Gastroesophageal sphincter (tissue), 4 donors: ENCODE measurements around the gene YWHAB. TPM values are rescaled to one million over a fixed set of nuclear protein-coding genes. Genes with fewer than 3 reads are reported as not detected.
"Not testable (repeated sequence)": the region's sequence is repeated elsewhere in the genome, so short reads cannot be mapped to it uniquely, and the experiment has no call there.

Source experiments
- ATAC-seq: fragments of 150-250 bp; one replicate; pipeline ENCODE4 v1.9.1; 2016; ENCODE audit warnings: mild to moderate bottlenecking, moderate library complexity
- H3K27ac ChIP-seq, 4 donors: fragments of 200-600 bp; sonication (generic) in 3 of 4; 1 replicate in 3 of 4; 2 replicates in 1 of 4; pipeline ENCODE4 v1.5.1; 2016 to 2019
- H3K27me3 ChIP-seq: fragments of 200-600 bp; sonication (generic); one replicate; pipeline ENCODE4 v1.5.1; 2019
- H3K36me3 ChIP-seq, 2 donors: fragments of 200-600 bp; sonication (generic); one replicate each; pipeline ENCODE4 v1.5.1; 2019; ENCODE audit warnings: control low read depth in 1 of 2
- H3K4me1 ChIP-seq, 3 donors: fragments of 200-600 bp; sonication (generic); 1 replicate in 2 of 3; 2 replicates in 1 of 3; pipeline ENCODE4 v1.5.1; 2016 to 2019; ENCODE audit warnings: control low read depth in 2 of 3
- H3K4me3 ChIP-seq, 2 donors: fragments of 200-600 bp; sonication (generic); one replicate each; pipeline ENCODE4 v1.5.1; 2019; ENCODE audit warnings: mild to moderate bottlenecking in 1 of 2, moderate library complexity in 1 of 2
- H3K9me3 ChIP-seq, 3 donors: fragments of 200-600 bp; sonication (generic); one replicate each; pipeline ENCODE4 v1.5.1; 2017 to 2019; ENCODE audit warnings: control low read depth in 2 of 3
- CTCF ChIP-seq, 4 experiments: fragments of 200-600 bp in 2 of 4; fragments of 450-650 bp in 2 of 4; sonication (generic) in 1 of 4; IDR thresholded peaks; one replicate each; pipeline ENCODE4 v1.5.1; 2017 to 2019; ENCODE audit warnings: antibody characterized with exemption in 4 of 4, mild to moderate bottlenecking in 2 of 4, moderate library complexity in 2 of 4
- EP300 ChIP-seq: sonication (generic); formaldehyde crosslinking; IDR thresholded peaks from one replicate; pipeline ENCODE4 v1.6.1; 2017; ENCODE audit warnings: antibody characterized with exemption, mild to moderate bottlenecking
- POLR2A ChIP-seq, 2 donors: fragments of 450-650 bp; IDR thresholded peaks; one replicate each; pipeline ENCODE4 v1.6.1; 2017; ENCODE audit warnings: antibody characterized with exemption in 2 of 2, mild to moderate bottlenecking in 2 of 2, moderate library complexity in 1 of 2
- POLR2AphosphoS5 ChIP-seq: sonication (generic); formaldehyde crosslinking; IDR thresholded peaks from one replicate; pipeline ENCODE4 v1.6.1; 2017; ENCODE audit warnings: antibody characterized with exemption
- WGBS, 2 donors: methylation state at CpG; one replicate each; pipeline ENCODE4 v1.1.5; 2018; ENCODE audit warnings: low coverage in 1 of 2; 5-methylcytosine and 5-hydroxymethylcytosine counted together
- total RNA-seq, 4 donors: library from RNA; depleted of rRNA; stranded (reverse); fragments of >200 nt; gene quantifications; one replicate each; pipeline ENCODE4 v1.1.0, GENCODE V29; 2016

Gene YWHAB
- total RNA-seq, 4 donors from 2014 or later, result 127 to 143 (median 135) TPM

GRCh38 chr20:44858606-44859360, 26.7 kb upstream of the YWHAB start:
- Histone ChIP-seq H3K36me3 (no peaks in the 10 kb centered on the region), H3K9me3 (no peaks in the 10 kb centered on the region), H3K4me1 (peaks cover 12 to 76% (median 19%) of the 10 kb centered on the region in 3 donors), H3K4me3 (no peak overlapping the region), H3K27me3 (no peaks in the 10 kb centered on the region), H3K27ac (peak overlapping the region in 2 of 4 donors; percentile 7 to 81)
- ATAC-seq, result no peak
- TF ChIP-seq EP300, result no peak
- no peak for TF ChIP-seq CTCF (IDR thresholded peaks at IDR 0.05)
- TF ChIP-seq POLR2AphosphoS5, result no peak
- TF ChIP-seq POLR2A (IDR thresholded peaks at IDR 0.05), result no peak

GRCh38 chr20:44861531-44862006, 23.9 kb upstream of the YWHAB start:
- Histone ChIP-seq H3K9me3 (no peaks in the 10 kb centered on the region), H3K4me1 (peaks cover 14 to 76% (median 19%) of the 10 kb centered on the region in 3 donors), H3K4me3 (no peak overlapping the region), H3K27me3 (no peaks in the 10 kb centered on the region), H3K36me3 (no peaks in the 10 kb centered on the region), H3K27ac (peak overlapping the region in 3 of 4 donors; percentile 79 to 87 (median 81))
- peak; percentile 94 for ATAC-seq
- 10 to 38% methylated on average over 1 of the region's 5 CpGs for WGBS, 2 donors
- TF ChIP-seq EP300, result no peak
- TF ChIP-seq POLR2AphosphoS5, result peak; percentile 73
- TF ChIP-seq CTCF (IDR thresholded peaks at IDR 0.05), result no peak

GRCh38 chr20:44862286-44862685, 23.2 kb upstream of the YWHAB start:
- no peaks in the 10 kb centered on the region for H3K27me3 ChIP-seq
- no peak for TF ChIP-seq POLR2A (IDR thresholded peaks at IDR 0.05)
- TF ChIP-seq EP300, result no peak
- no peak for TF ChIP-seq CTCF (IDR thresholded peaks at IDR 0.05)
- TF ChIP-seq POLR2AphosphoS5, result no peak
- H3K4me3 ChIP-seq, result no peak overlapping the region
- H3K27ac ChIP-seq, result peak overlapping the region; percentile 3 to 87 (median 80)
- H3K9me3 ChIP-seq, result no peaks in the 10 kb centered on the region
- H3K4me1 ChIP-seq, result peaks cover 14 to 76% (median 19%) of the 10 kb centered on the region in 3 donors
- 72 to 79% methylated on average over 2 of the region's 2 CpGs for WGBS, 2 donors
- ATAC-seq, result no peak
- no peaks in the 10 kb centered on the region for H3K36me3 ChIP-seq

GRCh38 chr20:44863365-44864084, 22.0 kb upstream of the YWHAB start:
- not testable (repeated sequence) for ATAC-seq, H3K4me3 ChIP-seq, H3K36me3 ChIP-seq, H3K27me3 ChIP-seq, H3K9me3 ChIP-seq
- Histone ChIP-seq H3K4me1 (peaks cover 14 to 70% (median 19%) of the 10 kb centered on the region in 3 donors), H3K27ac (peak overlapping the region in 2 of 4 donors; percentile 23 to 81)
- WGBS, 2 donors, result 58 to 65% methylated on average over 3 to 4 of the region's 4 CpGs

GRCh38 chr20:44864493-44864892, 21.0 kb upstream of the YWHAB start:
- not testable (repeated sequence) for H3K9me3 ChIP-seq, H3K27ac ChIP-seq, H3K27me3 ChIP-seq, ATAC-seq, H3K36me3 ChIP-seq, H3K4me3 ChIP-seq
- 81 to 100% methylated on average over 2 to 3 of the region's 3 CpGs for WGBS, 2 donors
- peaks cover 14 to 60% (median 19%) of the 10 kb centered on the region in 3 donors for H3K4me1 ChIP-seq
